ENCODE results near the gene BCAS3.

BCAS3 gene

GRCh38 chr17:61196302-61196704 is 518.7 kb downstream of the BCAS3 start:
- no peaks in the 10 kb centered on the region for H3K9me3 ChIP-seq (ENCODE audit: control insufficient read depth, low read length)
- H3K27me3 ChIP-seq (replicated peaks; ENCODE audit: control insufficient read depth, insufficient read depth, low read length, poor library complexity, severe bottlenecking): no peaks in the 10 kb centered on the region
- no peaks in the 10 kb centered on the region for H3K4me1 ChIP-seq (ENCODE audit: control insufficient read depth, insufficient read depth, low read length, poor library complexity, severe bottlenecking)
- no peaks in the 10 kb centered on the region for H3K36me3 ChIP-seq (ENCODE audit: control insufficient read depth, insufficient read depth, low read length)
- no peak for DNase-seq
- no peak overlapping the region for H3K4me3 ChIP-seq (ENCODE audit: insufficient read depth, low read depth, low read length, poor library complexity, severe bottlenecking)
- H3K27ac ChIP-seq (ENCODE audit: insufficient read depth, low read length, poor library complexity, severe bottlenecking): no peak overlapping the region

DNA sequence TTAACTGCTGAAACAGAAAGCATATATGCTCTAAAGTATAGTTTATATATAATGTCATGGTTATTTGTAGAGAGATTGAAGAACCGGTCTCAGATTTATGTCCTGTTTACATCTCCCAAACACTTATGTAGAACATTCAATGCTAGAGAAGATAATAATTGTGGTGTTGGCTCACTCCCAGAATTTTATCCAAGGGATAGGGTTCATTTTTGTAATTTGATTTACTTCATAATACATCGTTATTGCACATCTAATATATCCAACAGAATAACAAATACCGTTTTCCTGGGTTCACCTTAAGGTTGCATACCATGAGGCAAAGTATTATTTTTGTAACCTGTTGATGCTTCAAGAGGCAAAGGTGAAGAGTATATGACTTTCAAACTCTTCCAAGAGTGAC is 519.1 kb downstream of the BCAS3 start:
- H3K4me1 ChIP-seq (ENCODE audit: control insufficient read depth, insufficient read depth, low read length, poor library complexity, severe bottlenecking): no peaks in the 10 kb centered on the region
- DNase-seq: no peak
- no peaks in the 10 kb centered on the region for H3K36me3 ChIP-seq (ENCODE audit: control insufficient read depth, insufficient read depth, low read length)
- H3K27ac ChIP-seq (ENCODE audit: insufficient read depth, low read length, poor library complexity, severe bottlenecking): no peak overlapping the region
- H3K4me3 ChIP-seq (ENCODE audit: insufficient read depth, low read depth, low read length, poor library complexity, severe bottlenecking): no peak overlapping the region
- no peaks in the 10 kb centered on the region for H3K27me3 ChIP-seq (replicated peaks; ENCODE audit: control insufficient read depth, insufficient read depth, low read length, poor library complexity, severe bottlenecking)
- H3K9me3 ChIP-seq (ENCODE audit: control insufficient read depth, low read length): no peaks in the 10 kb centered on the region

- no peaks in the 10 kb centered on the region for H3K36me3 ChIP-seq (ENCODE audit: control insufficient read depth, insufficient read depth, low read length)
- no peak overlapping the region for H3K27ac ChIP-seq (ENCODE audit: insufficient read depth, low read length, poor library complexity, severe bottlenecking)
- no peaks in the 10 kb centered on the region for H3K4me1 ChIP-seq (ENCODE audit: control insufficient read depth, insufficient read depth, low read length, poor library complexity, severe bottlenecking)
- no peaks in the 10 kb centered on the region for H3K9me3 ChIP-seq (ENCODE audit: control insufficient read depth, low read length)
- DNase-seq: no peak
- H3K4me3 ChIP-seq (ENCODE audit: insufficient read depth, low read depth, low read length, poor library complexity, severe bottlenecking): no peak overlapping the region
- H3K27me3 ChIP-seq (replicated peaks; ENCODE audit: control insufficient read depth, insufficient read depth, low read length, poor library complexity, severe bottlenecking): no peaks in the 10 kb centered on the region
Measured at GRCh38 chr17:61199431-61200338, 522.0 kb downstream of the BCAS3 start.

DNA sequence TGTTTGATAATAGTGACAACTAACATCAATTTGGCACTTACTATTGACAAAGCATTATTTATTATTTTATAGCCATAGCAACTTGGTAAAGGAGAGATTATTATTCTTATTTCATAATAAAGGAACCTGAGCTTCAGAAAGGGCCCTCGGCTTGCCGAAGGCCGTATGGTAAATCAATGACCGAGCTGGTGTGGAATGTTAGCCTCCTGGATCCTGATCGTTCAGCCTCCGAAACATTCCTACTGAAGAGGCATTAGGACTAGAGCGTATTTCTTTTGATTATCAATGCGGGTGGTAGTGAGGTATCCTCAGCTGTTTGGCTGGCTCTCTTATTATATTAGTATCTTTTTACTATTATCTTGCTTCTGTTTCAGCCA is 522.7 kb downstream of the BCAS3 start:
- no peak for DNase-seq
- Histone ChIP-seq H3K27ac (ENCODE audit: insufficient read depth, low read length, poor library complexity, severe bottlenecking) (no peak overlapping the region), H3K4me3 (ENCODE audit: insufficient read depth, low read depth, low read length, poor library complexity, severe bottlenecking) (no peak overlapping the region)

DNA sequence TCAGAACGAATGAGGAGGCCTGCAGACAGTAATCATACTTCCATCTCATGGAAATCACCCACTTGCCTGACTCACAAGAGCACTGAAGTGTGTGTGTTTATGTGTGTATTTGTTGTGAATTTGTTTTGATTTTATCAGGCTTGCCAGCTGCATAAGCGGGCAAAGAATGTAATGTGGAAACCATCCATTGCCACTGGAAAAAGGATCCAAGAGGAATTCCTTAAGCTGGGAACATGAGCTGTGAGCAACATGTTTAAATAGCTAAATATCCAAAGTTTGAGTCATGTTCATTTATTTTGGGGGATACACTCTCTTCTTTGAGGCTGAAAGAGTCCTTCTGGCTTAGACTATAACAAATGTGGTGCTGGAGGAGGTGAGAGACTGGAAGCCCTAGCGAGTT is 523.6 kb downstream of the BCAS3 start:
- DNase-seq: no peak

More for the DNA sequence above, 522.7 kb downstream of the BCAS3 start:
- H3K4me1 ChIP-seq (ENCODE audit: control insufficient read depth, insufficient read depth, low read length, poor library complexity, severe bottlenecking): no peaks in the 10 kb centered on the region
- H3K27me3 ChIP-seq (replicated peaks; ENCODE audit: control insufficient read depth, insufficient read depth, low read length, poor library complexity, severe bottlenecking): no peaks in the 10 kb centered on the region
- no peaks in the 10 kb centered on the region for H3K9me3 ChIP-seq (ENCODE audit: control insufficient read depth, low read length)
- H3K36me3 ChIP-seq (ENCODE audit: control insufficient read depth, insufficient read depth, low read length): no peaks in the 10 kb centered on the region

GRCh38 chr17:61202564-61202963 is 524.9 kb downstream of the BCAS3 start:
- Histone ChIP-seq H3K4me1 (ENCODE audit: control insufficient read depth, insufficient read depth, low read length, poor library complexity, severe bottlenecking) (no peaks in the 10 kb centered on the region), H3K9me3 (ENCODE audit: control insufficient read depth, low read length) (no peaks in the 10 kb centered on the region), H3K4me3 (ENCODE audit: insufficient read depth, low read depth, low read length, poor library complexity, severe bottlenecking) (no peak overlapping the region), H3K36me3 (ENCODE audit: control insufficient read depth, insufficient read depth, low read length) (no peaks in the 10 kb centered on the region), H3K27ac (ENCODE audit: insufficient read depth, low read length, poor library complexity, severe bottlenecking) (no peak overlapping the region), H3K27me3 (replicated peaks; ENCODE audit: control insufficient read depth, insufficient read depth, low read length, poor library complexity, severe bottlenecking) (no peaks in the 10 kb centered on the region)
- DNase-seq: no peak

More for the DNA sequence above, 523.6 kb downstream of the BCAS3 start:
- Histone ChIP-seq H3K27me3 (replicated peaks; ENCODE audit: control insufficient read depth, insufficient read depth, low read length, poor library complexity, severe bottlenecking) (no peaks in the 10 kb centered on the region), H3K4me1 (ENCODE audit: control insufficient read depth, insufficient read depth, low read length, poor library complexity, severe bottlenecking) (no peaks in the 10 kb centered on the region), H3K27ac (ENCODE audit: insufficient read depth, low read length, poor library complexity, severe bottlenecking) (no peak overlapping the region), H3K4me3 (ENCODE audit: insufficient read depth, low read depth, low read length, poor library complexity, severe bottlenecking) (no peak overlapping the region), H3K9me3 (ENCODE audit: control insufficient read depth, low read length) (no peaks in the 10 kb centered on the region), H3K36me3 (ENCODE audit: control insufficient read depth, insufficient read depth, low read length) (no peaks in the 10 kb centered on the region)

DNA sequence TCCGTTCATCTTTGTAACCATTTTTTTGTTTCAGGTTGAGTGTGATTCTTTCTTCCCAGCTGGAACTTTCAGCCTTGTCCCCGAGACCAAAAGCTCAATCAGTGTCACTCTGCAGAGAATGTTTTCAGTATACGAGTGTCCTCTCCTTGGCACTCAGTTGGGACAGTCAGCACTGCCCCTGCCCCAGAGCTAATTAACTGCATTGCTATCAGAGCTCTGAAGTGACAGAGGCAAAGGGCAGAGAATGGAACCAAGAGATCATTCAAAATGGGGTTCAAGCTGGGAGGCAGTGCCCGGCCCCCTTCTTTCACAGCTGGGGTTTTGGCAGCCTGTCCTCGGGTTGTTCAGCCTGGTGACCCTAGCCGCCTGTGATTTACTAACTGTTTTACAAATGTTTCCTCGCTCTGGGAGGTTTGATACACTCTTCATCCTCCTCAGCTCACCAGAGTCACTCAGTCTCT is 526.0 kb downstream of the BCAS3 start:
- no peak overlapping the region for H3K4me3 ChIP-seq (ENCODE audit: insufficient read depth, low read depth, low read length, poor library complexity, severe bottlenecking)
- H3K36me3 ChIP-seq (ENCODE audit: control insufficient read depth, insufficient read depth, low read length): no peaks in the 10 kb centered on the region
- no peak for DNase-seq
- no peaks in the 10 kb centered on the region for H3K9me3 ChIP-seq (ENCODE audit: control insufficient read depth, low read length)
- H3K27me3 ChIP-seq (replicated peaks; ENCODE audit: control insufficient read depth, insufficient read depth, low read length, poor library complexity, severe bottlenecking): no peaks in the 10 kb centered on the region
- no peaks in the 10 kb centered on the region for H3K4me1 ChIP-seq (ENCODE audit: control insufficient read depth, insufficient read depth, low read length, poor library complexity, severe bottlenecking)
- H3K27ac ChIP-seq (ENCODE audit: insufficient read depth, low read length, poor library complexity, severe bottlenecking): no peak overlapping the region

DNA sequence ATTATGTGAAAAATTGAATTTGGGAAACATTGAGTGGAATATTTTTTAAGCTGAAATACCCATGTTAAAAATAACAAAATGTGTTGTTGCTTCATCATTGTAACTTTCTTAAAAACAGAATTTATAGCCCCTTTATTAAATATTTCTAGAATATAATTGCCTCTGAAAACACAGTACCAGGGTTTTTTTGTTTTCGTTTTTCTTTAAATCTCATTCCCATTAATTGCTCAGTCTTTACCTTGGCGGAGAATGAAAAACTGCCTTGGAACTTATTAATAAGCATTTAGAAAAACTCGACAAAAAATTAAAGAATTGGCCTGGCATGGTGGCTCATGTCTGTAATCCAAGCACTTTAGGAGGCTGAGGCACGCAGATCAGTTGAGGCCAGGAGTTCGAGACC is 526.8 kb downstream of the BCAS3 start:
- Histone ChIP-seq H3K4me1 (ENCODE audit: control insufficient read depth, insufficient read depth, low read length, poor library complexity, severe bottlenecking) (no peaks in the 10 kb centered on the region), H3K9me3 (ENCODE audit: control insufficient read depth, low read length) (no peaks in the 10 kb centered on the region), H3K27ac (ENCODE audit: insufficient read depth, low read length, poor library complexity, severe bottlenecking) (no peak overlapping the region), H3K36me3 (ENCODE audit: control insufficient read depth, insufficient read depth, low read length) (no peaks in the 10 kb centered on the region), H3K4me3 (ENCODE audit: insufficient read depth, low read depth, low read length, poor library complexity, severe bottlenecking) (no peak overlapping the region), H3K27me3 (replicated peaks; ENCODE audit: control insufficient read depth, insufficient read depth, low read length, poor library complexity, severe bottlenecking) (no peaks in the 10 kb centered on the region)
- DNase-seq: no peak

DNA sequence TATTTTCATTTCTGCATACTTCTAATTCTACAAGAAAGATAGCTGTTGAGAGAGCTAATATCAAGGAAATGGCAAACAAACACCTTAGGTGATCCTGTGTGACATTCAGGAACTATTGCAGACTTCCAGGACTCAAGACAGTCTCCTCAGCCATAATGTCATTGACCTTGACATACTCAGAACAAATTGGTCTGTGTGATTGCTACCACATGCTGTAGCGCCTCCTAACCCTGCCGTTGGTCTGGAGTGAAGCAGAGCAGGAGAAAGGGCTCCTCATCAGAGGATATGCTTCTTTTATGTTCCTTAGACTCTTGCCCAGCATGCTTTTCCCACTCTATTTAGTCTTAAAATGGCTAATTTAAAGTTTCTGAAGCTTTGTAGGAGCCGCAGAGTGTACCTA is 527.8 kb downstream of the BCAS3 start:
- no peak overlapping the region for H3K4me3 ChIP-seq (ENCODE audit: insufficient read depth, low read depth, low read length, poor library complexity, severe bottlenecking)
- H3K9me3 ChIP-seq (ENCODE audit: control insufficient read depth, low read length): no peaks in the 10 kb centered on the region
- H3K27ac ChIP-seq (ENCODE audit: insufficient read depth, low read length, poor library complexity, severe bottlenecking): no peak overlapping the region
- H3K36me3 ChIP-seq (ENCODE audit: control insufficient read depth, insufficient read depth, low read length): no peaks in the 10 kb centered on the region
- H3K27me3 ChIP-seq (replicated peaks; ENCODE audit: control insufficient read depth, insufficient read depth, low read length, poor library complexity, severe bottlenecking): no peaks in the 10 kb centered on the region
- DNase-seq: no peak
- H3K4me1 ChIP-seq (ENCODE audit: control insufficient read depth, insufficient read depth, low read length, poor library complexity, severe bottlenecking): no peaks in the 10 kb centered on the region

- H3K27me3 ChIP-seq (replicated peaks; ENCODE audit: control insufficient read depth, insufficient read depth, low read length, poor library complexity, severe bottlenecking): no peaks in the 10 kb centered on the region
- no peak for DNase-seq
- no peak overlapping the region for H3K27ac ChIP-seq (ENCODE audit: insufficient read depth, low read length, poor library complexity, severe bottlenecking)
- no peak overlapping the region for H3K4me3 ChIP-seq (ENCODE audit: insufficient read depth, low read depth, low read length, poor library complexity, severe bottlenecking)
- H3K36me3 ChIP-seq (ENCODE audit: control insufficient read depth, insufficient read depth, low read length): no peaks in the 10 kb centered on the region
- no peaks in the 10 kb centered on the region for H3K4me1 ChIP-seq (ENCODE audit: control insufficient read depth, insufficient read depth, low read length, poor library complexity, severe bottlenecking)
- no peaks in the 10 kb centered on the region for H3K9me3 ChIP-seq (ENCODE audit: control insufficient read depth, low read length)
Measured at GRCh38 chr17:61205931-61206330, 528.3 kb downstream of the BCAS3 start.

All from effector memory CD4-positive, alpha-beta T cell (primary cell).